H9 (cell line): ENCODE data around the gene WDR7. TPM values are rescaled to one million over a fixed set of nuclear protein-coding genes. Genes with fewer than 3 reads are reported as not detected.

Source experiments
- DNase-seq: peaks from one replicate; pipeline ENCODE4 v3.0.0-alpha.2; 2017
- H2AFZ ChIP-seq: one replicate; pipeline ENCODE4 v1.6.1; 2013; ENCODE audit warnings: mild to moderate bottlenecking, low read length, control low read depth, moderate library complexity
- H2AK5ac ChIP-seq: 2 replicates; pipeline ENCODE4 v1.6.1; 2013; ENCODE audit warnings: low read length, control low read depth, mixed read lengths; ENCODE audit not compliant: insufficient read length
- H2BK120ac ChIP-seq: one replicate; pipeline ENCODE4 v1.6.1; 2013; ENCODE audit warnings: low read depth, mild to moderate bottlenecking, low read length, control low read depth, inconsistent platforms; ENCODE audit not compliant: poor library complexity, severe bottlenecking
- H2BK12ac ChIP-seq: 2 replicates; pipeline ENCODE4 v1.6.1; 2013; ENCODE audit warnings: low read length, control low read depth, mixed read lengths, low read depth; ENCODE audit not compliant: insufficient read length
- H2BK15ac ChIP-seq: 2 replicates; pipeline ENCODE4 v1.6.1; 2013; ENCODE audit warnings: low read depth, low read length, control low read depth
- H2BK20ac ChIP-seq: one replicate; pipeline ENCODE4 v1.6.1; 2013; ENCODE audit warnings: low read depth, mild to moderate bottlenecking, low read length, control low read depth, inconsistent platforms; ENCODE audit not compliant: poor library complexity, severe bottlenecking
- H2BK5ac ChIP-seq: 2 replicates; pipeline ENCODE4 v1.6.1; 2013; ENCODE audit warnings: low read length, control low read depth, mixed read lengths; ENCODE audit not compliant: insufficient read length
- H3K14ac ChIP-seq: 2 replicates; pipeline ENCODE4 v1.6.1; 2013; ENCODE audit warnings: low read length, control low read depth; ENCODE audit not compliant: insufficient read depth
- H3K18ac ChIP-seq: 2 replicates; pipeline ENCODE4 v1.6.1; 2013; ENCODE audit warnings: low read depth, mild to moderate bottlenecking, mixed read lengths, low read length, control low read depth; ENCODE audit not compliant: insufficient read length
- H3K23ac ChIP-seq: 2 replicates; pipeline ENCODE4 v1.6.1; 2013; ENCODE audit warnings: low read length, control low read depth, mixed read lengths, low read depth; ENCODE audit not compliant: insufficient read length
- H3K23me2 ChIP-seq: 2 replicates; pipeline ENCODE4 v1.6.1; 2013; ENCODE audit warnings: low read depth, mild to moderate bottlenecking, mixed read lengths, low read length, control low read depth; ENCODE audit not compliant: insufficient read length, poor library complexity, severe bottlenecking
- H3K27ac ChIP-seq: 2 replicates; pipeline ENCODE4 v1.5.1; 2013; ENCODE audit warnings: low read length, control low read depth, mixed read lengths, low read depth; ENCODE audit not compliant: insufficient read length
- H3K27me3 ChIP-seq: 2 replicates; pipeline ENCODE4 v1.6.1; 2013; ENCODE audit warnings: low read length, control low read depth, inconsistent platforms; ENCODE audit not compliant: insufficient read depth
- H3K4ac ChIP-seq: 2 replicates; pipeline ENCODE4 v1.6.1; 2013; ENCODE audit warnings: low read depth, mild to moderate bottlenecking, control low read depth, inconsistent platforms, low read length, moderate library complexity
- H3K4me1 ChIP-seq: 2 replicates; pipeline ENCODE4 v1.6.1; 2013; ENCODE audit warnings: low read length, control low read depth, inconsistent platforms; ENCODE audit not compliant: insufficient read depth
- H3K4me2 ChIP-seq: 2 replicates; pipeline ENCODE4 v1.6.1; 2013; ENCODE audit warnings: low read length, control low read depth, mixed read lengths; ENCODE audit not compliant: insufficient read length, insufficient read depth
- H3K56ac ChIP-seq: 2 replicates; pipeline ENCODE4 v1.6.1; 2013; ENCODE audit warnings: low read depth, mild to moderate bottlenecking, mixed read lengths, low read length, control low read depth; ENCODE audit not compliant: insufficient read length
- H3K79me1 ChIP-seq: 2 replicates; pipeline ENCODE4 v1.6.1; 2013; ENCODE audit warnings: low read depth, mild to moderate bottlenecking, moderate library complexity, low read length, control low read depth, inconsistent platforms; ENCODE audit not compliant: insufficient read depth, poor library complexity, severe bottlenecking
- H3K79me2 ChIP-seq: 2 replicates; pipeline ENCODE4 v1.6.1; 2013; ENCODE audit warnings: low read length, control low read depth, inconsistent platforms; ENCODE audit not compliant: insufficient read depth
- H3K9ac ChIP-seq: 2 replicates; pipeline ENCODE4 v1.6.1; 2013; ENCODE audit warnings: low read length, control low read depth, mixed read lengths; ENCODE audit not compliant: insufficient read length; ENCODE audit errors: extremely low read depth
- H3K9me3 ChIP-seq: one replicate; pipeline ENCODE4 v1.6.1; 2013; ENCODE audit warnings: low read depth, low read length, inconsistent platforms; ENCODE audit not compliant: control insufficient read depth
- H3T11ph ChIP-seq: one replicate; pipeline ENCODE4 v1.6.1; 2013; ENCODE audit warnings: mild to moderate bottlenecking, low read length, control low read depth, inconsistent platforms
- H4K20me1 ChIP-seq: one replicate; pipeline ENCODE4 v1.6.1; 2013; ENCODE audit not compliant: control insufficient read depth, insufficient read length, insufficient read depth
- H4K5ac ChIP-seq: 2 replicates; pipeline ENCODE4 v1.6.1; 2013; ENCODE audit warnings: low read depth, mild to moderate bottlenecking, mixed read lengths, low read length, control low read depth; ENCODE audit not compliant: insufficient read length
- H4K8ac ChIP-seq: replicated peaks from 2 replicates; pipeline ENCODE4 v1.6.1; 2013; ENCODE audit warnings: low read length, control low read depth, mixed read lengths, low read depth; ENCODE audit not compliant: insufficient read length
- H4K91ac ChIP-seq: 2 replicates; pipeline ENCODE4 v1.6.1; 2013; ENCODE audit warnings: low read depth, mild to moderate bottlenecking, moderate library complexity, mixed read lengths, low read length, control low read depth; ENCODE audit not compliant: insufficient read length
- H3K27ac Mint-ChIP-seq, 3 experiments: 2 replicates in 2 of 3; 3 replicates in 1 of 3; pipeline ENCODE4 v1.8.0; 2020 to 2021; ENCODE audit warnings: mixed read lengths in 3 of 3, mild to moderate bottlenecking in 1 of 3, moderate library complexity in 1 of 3
- H3K27me3 Mint-ChIP-seq: 2 replicates; pipeline ENCODE4 v1.8.0; 2021; ENCODE audit warnings: low read depth, mild to moderate bottlenecking, moderate library complexity, mixed read lengths
- H3K36me3 Mint-ChIP-seq, 3 experiments: 2 replicates in 2 of 3; 3 replicates in 1 of 3; pipeline ENCODE4 v1.8.0; 2020 to 2021; ENCODE audit warnings: low read depth in 3 of 3, mixed read lengths in 3 of 3; ENCODE audit not compliant: insufficient read depth in 1 of 3
- H3K4me1 Mint-ChIP-seq, 2 experiments: 2 replicates each; pipeline ENCODE4 v1.8.0; 2020; ENCODE audit warnings: mixed read lengths in 2 of 2
- H3K4me3 Mint-ChIP-seq, 2 experiments: 2 replicates in 1 of 2; 3 replicates in 1 of 2; pipeline ENCODE4 v1.8.0; 2020 to 2021; ENCODE audit warnings: mild to moderate bottlenecking in 2 of 2, mixed read lengths in 2 of 2, moderate library complexity in 1 of 2
- H3K9me3 Mint-ChIP-seq, 2 experiments: 2 replicates in 1 of 2; 3 replicates in 1 of 2; pipeline ENCODE4 v1.8.0; 2020; ENCODE audit warnings: mild to moderate bottlenecking in 2 of 2, mixed read lengths in 2 of 2, moderate library complexity in 1 of 2
- CTCF ChIP-seq: fragments of 200-600 bp; sonication (generic); conservative IDR thresholded peaks from 3 replicates; pipeline ENCODE4 v1.8.0; 2021; ENCODE audit warnings: antibody characterized with exemption, mild to moderate bottlenecking
- WGBS: extraction: QIAGEN DNeasy Blood & Tissue Kit; methylation state at CpG from one replicate; pipeline ENCODE4 v1.1.7; 2013; ENCODE audit warnings: missing lambda C conversion rate, low lambda C conversion rate, mixed read lengths; ENCODE audit not compliant: insufficient read length; ENCODE audit errors: extremely low coverage; 5-methylcytosine and 5-hydroxymethylcytosine counted together
- total RNA-seq: library from RNA; stranded (reverse); gene quantifications from 2 replicates; pipeline ENCODE4 v1.2.1, GENCODE V29; 2021

The WDR7 gene
- total RNA-seq, 1 experiment from 2014 or later = 14.8 TPM

GRCh38 chr18:56635007-56635406 is 16.2 kb upstream of the WDR7 start:
- peaks cover 11 to 16% of the 10 kb centered on the region in 2 experiments for H3K4me1 Mint-ChIP-seq

More at GRCh38 chr18:56635007-56635406, 16.2 kb upstream of the WDR7 start:
- Histone ChIP-seq H3K9me3 (no peaks in the 10 kb centered on the region), H2BK120ac (no peak overlapping the region), H3K56ac (no peak overlapping the region), H3K4me2 (no peak overlapping the region), H2BK15ac (no peak overlapping the region), H4K91ac (no peak overlapping the region), H3K4ac (no peak overlapping the region), H2AK5ac (no peak overlapping the region), H4K5ac (no peak overlapping the region), H4K8ac (no peak overlapping the region), H3K23me2 (peaks cover 8% of the 10 kb centered on the region), H3K27ac (no peak overlapping the region), H3T11ph (no peak overlapping the region), H2BK12ac (no peak overlapping the region), H3K23ac (no peak overlapping the region), H2BK20ac (no peak overlapping the region), H3K4me1 (no peaks in the 10 kb centered on the region), H3K27me3 (no peaks in the 10 kb centered on the region), H2AFZ (no peak overlapping the region), H3K9ac (peak overlapping the region; percentile 22), H4K20me1 (no peaks in the 10 kb centered on the region), H3K79me1 (no peaks in the 10 kb centered on the region), H3K14ac (no peak overlapping the region), H3K18ac (no peak overlapping the region), H3K79me2 (peaks cover 55% of the 10 kb centered on the region), H2BK5ac (no peak overlapping the region)
- WGBS = no CpG with 5 or more reads among the region's 5 CpGs
- Mint-ChIP-seq H3K27me3 (peaks cover 2% of the 10 kb centered on the region), H3K4me3 (no peak overlapping the region), H3K9me3 (no peaks in the 10 kb centered on the region; a peak in 1 of 5 replicates), H3K27ac (no peak overlapping the region; a peak in 2 of 7 replicates), H3K36me3 (peaks cover 9 to 22% (median 20%) of the 10 kb centered on the region in 3 experiments; a peak in 6 of 7 replicates)
- TF ChIP-seq CTCF = no peak
- DNase-seq = no peak
